ACHN (cell line): Measurements from ENCODE around the gene GID4.
A peak's percentile ranks its signal among the peaks of the same experiment; 100 is the strongest.

ENCODE experiments used
- DNase-seq: peaks from one replicate; pipeline ENCODE4 v3.0.0-alpha.2; 2015
- in situ Hi-C: cut with HindIII; loops from 2 replicates; pipeline ENCODE4 v1.10.0; 2017; ENCODE audit warnings: low sequenced_read_pairs, low pct_ligation_motif_present, low pct_unique_long_range_greater_than_20kb

Gene GID4

DNA sequence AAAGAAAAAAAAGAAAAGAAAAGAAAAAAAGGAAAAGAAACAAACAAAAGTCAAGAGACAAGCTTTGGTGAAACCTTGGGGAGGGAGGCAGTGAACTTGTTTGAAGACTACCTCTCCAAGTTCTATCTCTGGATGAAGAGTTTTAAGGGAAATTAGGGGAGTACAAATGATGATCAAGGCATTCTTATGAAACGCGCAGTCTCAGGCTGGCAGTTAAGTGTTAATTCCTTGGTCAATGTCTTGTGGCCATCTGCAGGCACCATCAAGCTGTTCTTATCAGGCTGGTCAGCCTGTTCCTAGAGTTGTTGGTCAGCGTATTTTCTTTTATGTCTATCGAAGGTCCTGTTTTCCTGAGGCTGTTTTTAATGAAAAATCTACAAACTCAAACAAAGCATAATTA is 40.3 kb downstream of the GID4 start:
- no peak for DNase-seq
- in situ Hi-C loops: no loop called here

GRCh38 chr17:18084256-18084655 is 45.0 kb downstream of the GID4 start:
- DNase-seq: no peak
- in situ Hi-C loops: no loop called here

DNA sequence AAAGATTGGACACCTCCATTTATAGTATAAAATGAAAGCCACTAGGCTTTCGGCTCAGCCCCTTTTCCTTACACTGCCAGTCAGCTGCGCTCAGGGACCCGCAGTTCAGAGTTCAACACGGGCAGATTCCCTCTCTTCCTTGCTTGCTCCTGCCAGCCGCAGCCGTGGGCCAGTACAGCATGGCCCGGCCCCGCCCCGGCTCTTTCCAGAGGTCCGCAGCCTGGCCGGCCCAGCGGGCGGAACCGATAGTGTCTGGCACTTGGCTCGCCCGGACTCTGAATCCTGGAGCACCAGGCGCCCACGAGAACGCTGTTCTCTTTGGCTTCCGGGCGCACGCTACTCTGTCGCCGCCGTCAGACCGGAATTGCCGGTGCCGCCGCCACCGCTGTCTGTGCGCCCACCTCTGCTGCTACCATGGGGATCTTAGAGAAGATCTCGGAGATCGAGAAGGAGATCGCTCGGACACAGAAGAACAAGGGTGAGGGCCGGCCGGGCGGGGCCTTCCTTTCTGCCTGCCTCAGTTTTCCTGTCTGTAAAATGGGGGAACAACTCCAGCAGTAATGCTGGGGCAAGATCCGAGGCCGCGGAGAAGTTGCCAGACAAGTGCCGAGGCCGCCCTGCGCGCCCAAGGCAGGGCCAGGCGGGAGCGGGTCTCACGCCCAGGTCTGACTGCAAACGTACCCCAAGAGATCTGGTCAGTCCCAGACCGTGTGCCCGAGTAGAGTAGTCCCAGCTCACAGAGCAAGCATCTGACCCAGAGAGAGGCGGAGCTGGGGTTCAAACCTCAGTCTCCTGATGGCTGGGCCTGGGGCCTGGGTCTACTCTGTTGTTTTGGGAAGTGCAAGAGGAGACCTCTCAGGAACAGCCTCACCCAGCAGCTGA is 48.6 kb downstream of the GID4 start, which contains the start of gene DRG2:
DRG2 (plus strand) TSS at position 339 of the 882 bp plus-strand sequence; CDS start at position 415, 76 bp downstream.
- peak; percentile 93 for DNase-seq
- in situ Hi-C loops: no loop called here

- no peak for DNase-seq
- in situ Hi-C loops: no loop called here
These were observed 50.4 kb downstream of the GID4 start for GRCh38 chr17:18089613-18090012.

GRCh38 chr17:18093616-18094408 is 54.6 kb downstream of the GID4 start:
- DNase-seq: peak; percentile 55
- in situ Hi-C loops: no loop called here

GRCh38 chr17:18094409-18094807 is 55.2 kb downstream of the GID4 start:
- in situ Hi-C loops: no loop called here
- no peak for DNase-seq

DNA sequence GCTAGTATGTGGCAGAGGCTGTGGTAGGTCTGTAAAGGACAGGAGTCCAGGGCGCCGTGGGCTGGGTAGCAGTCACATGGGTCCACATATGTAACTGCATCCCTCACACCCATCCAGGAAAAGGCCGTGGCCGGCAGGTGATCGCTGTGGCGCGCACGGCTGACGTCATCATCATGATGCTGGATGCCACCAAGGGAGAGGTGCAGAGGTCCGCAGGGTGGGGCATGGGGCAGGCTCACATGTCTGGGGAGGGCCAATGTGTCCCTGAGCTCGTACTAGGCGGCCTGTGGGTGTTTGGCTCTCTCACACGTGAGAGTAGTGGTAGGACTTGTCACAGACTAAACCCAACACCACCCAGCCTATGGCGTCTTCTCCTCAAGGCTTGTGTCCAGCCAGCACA is 60.3 kb downstream of the GID4 start:
- DNase-seq: no peak
- in situ Hi-C loops: no loop called here

DNA sequence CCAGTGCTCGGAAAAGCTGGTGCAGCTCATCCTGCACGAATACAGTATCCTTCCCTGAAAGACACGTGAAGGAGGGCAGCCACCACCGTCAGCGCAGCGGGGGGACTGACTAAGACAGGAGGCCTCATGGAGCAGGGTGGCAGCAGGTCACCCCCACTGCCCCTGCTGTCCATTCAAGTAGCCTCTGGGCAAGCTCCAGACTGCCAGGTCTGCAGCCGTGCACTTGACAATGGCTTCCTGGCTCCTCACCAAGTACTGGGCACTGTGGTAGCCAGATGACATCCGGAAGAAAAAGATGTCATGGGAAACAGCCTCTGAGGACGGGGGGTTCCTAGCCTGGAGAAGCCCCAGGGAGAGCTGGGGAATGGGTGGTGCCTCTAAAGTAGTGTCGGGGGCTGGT is 61.4 kb downstream of the GID4 start:
- in situ Hi-C loops: no loop called here
- DNase-seq: no peak

DNA sequence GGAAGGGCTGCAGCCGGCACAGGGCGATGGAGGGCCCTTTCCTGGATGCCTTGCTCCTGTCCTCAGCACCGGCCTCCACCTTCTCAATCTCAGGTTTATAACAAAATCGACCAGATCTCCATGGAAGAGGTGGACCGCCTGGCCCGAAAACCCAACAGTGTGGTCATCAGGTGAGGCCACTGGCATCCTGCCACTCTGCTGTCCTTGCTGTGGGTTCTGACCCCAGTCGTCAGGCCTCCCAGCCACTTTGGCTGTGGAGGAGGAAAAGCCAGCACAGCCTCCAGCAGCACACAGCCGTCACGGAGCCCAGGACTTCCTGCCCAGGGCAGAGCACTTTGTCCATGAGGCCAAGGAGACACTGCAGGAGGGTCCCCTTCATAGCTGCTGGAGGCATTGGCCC is 62.6 kb downstream of the GID4 start:
- in situ Hi-C loops: no loop called here
- DNase-seq: no peak

DNA sequence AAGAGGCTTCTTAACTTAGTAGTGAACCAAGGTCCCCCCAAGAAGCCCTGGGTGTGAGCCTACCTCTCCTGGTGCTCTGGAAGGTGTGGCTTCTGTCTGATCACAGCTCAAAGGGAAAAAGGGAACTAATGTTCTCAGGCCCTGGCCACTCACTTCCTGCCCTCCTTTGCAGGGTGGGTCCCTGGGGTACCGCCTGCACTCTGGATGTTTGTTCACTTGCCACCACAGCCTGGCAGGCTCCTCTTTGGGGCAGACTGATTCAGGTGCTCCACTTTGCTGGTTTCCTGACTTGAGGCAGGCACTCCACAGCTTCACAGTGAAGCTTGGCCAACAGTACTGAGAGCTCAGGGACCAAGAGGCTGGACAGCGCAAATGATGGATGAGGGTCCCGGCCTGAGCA is 63.4 kb downstream of the GID4 start:
- no peak for DNase-seq
- in situ Hi-C loops: no loop called here

DNA sequence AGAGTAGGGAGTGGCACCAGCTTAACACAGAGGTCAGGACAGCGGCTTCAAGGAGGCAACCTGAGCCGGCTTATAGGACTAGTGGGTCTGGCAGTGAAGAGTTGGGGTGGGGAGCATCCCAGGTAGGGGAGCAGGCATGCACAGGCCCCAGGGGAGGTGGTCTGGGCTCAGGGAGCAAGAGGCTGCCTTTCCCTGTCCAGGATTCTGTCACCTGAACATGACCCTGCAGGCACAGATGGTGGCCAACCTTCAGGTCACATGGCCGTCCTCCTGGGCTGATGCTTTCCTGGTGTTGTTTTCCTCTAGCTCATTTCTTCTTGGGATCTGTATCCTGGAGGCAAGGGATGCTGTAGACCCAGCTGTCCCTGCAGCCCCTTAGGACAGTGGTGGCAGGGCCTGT is 65.8 kb downstream of the GID4 start:
- in situ Hi-C loops: no loop called here
- DNase-seq: no peak

- no peak for DNase-seq
- in situ Hi-C loops: no loop called here
These were observed 66.4 kb downstream of the GID4 start for GRCh38 chr17:18105595-18105994.

DNA sequence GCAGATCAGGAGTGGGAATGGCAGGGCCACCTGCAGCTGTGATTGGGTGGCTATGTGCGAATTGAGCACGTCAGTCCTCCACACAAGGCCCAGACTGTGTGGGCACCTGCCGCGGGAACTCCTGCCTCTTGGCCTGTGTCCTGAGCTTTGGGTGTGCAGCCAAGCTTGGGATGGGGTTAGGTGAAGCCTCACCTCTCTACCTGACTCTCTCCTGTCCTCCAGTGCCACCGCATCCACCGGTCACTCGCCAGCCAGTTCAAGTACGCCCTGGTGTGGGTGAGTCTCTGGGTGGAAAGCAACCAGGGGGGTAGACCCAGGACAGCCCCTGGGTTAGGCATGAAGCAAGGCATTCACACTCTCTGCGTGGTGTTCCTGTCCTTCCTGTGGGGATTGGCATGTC is 67.0 kb downstream of the GID4 start:
- DNase-seq: no peak
- in situ Hi-C loops: no loop called here

DNA sequence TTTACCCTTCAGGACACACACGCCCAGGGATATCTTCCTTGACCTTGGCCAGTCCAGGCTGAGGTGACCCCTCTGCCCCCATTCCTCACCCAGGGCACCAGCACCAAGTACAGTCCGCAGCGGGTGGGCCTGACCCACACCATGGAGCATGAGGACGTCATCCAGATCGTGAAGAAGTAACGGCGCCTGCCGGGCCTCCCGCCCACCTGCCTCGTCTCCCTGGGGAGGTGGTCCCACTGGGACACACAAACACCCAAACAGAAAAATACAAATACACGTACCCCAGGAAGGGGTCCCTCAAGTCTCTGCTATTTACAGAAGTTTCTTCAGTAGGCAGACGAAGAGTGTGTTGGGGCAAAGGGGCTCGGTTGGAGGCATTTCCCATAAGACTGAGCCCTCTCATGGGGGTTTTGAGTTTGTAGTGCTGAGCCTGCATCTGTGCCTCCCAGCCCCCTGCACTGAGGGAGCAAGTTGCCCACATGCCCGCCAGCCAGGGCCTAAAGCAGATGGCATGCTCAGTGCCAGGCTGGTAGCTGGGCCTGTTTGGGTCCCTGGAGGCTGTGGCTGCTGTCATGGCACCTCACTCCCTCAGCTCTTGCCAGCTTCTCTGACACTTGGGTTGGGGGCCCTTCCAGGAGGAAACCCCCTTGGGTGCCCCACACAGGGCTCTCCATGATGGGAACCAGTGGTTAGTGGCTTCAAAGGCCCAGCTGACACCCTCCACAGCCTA is 68.0 kb downstream of the GID4 start:
- in situ Hi-C loops: no loop called here
- DNase-seq: no peak

DNA sequence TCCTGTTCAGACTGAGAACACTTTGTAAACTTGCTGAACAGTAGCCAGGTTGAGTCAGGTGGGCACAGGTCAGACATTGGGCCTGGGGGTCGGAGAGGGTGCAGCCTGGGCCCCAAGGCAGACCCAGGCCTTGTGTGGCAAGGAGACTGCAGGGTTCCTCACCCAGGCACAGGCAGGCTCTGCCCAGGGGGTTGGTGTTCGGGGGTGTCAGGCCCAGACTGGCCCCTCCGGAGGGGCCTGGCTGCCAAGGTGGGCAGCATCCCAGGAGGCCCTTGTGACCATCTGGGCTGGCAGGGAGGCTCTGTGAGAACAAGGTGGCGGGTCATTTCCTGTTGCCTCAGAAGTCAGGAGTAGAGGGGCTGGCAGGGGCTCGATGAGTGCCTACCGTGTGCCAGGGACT is 68.8 kb downstream of the GID4 start:
- DNase-seq: no peak
- in situ Hi-C loops: no loop called here

DNA sequence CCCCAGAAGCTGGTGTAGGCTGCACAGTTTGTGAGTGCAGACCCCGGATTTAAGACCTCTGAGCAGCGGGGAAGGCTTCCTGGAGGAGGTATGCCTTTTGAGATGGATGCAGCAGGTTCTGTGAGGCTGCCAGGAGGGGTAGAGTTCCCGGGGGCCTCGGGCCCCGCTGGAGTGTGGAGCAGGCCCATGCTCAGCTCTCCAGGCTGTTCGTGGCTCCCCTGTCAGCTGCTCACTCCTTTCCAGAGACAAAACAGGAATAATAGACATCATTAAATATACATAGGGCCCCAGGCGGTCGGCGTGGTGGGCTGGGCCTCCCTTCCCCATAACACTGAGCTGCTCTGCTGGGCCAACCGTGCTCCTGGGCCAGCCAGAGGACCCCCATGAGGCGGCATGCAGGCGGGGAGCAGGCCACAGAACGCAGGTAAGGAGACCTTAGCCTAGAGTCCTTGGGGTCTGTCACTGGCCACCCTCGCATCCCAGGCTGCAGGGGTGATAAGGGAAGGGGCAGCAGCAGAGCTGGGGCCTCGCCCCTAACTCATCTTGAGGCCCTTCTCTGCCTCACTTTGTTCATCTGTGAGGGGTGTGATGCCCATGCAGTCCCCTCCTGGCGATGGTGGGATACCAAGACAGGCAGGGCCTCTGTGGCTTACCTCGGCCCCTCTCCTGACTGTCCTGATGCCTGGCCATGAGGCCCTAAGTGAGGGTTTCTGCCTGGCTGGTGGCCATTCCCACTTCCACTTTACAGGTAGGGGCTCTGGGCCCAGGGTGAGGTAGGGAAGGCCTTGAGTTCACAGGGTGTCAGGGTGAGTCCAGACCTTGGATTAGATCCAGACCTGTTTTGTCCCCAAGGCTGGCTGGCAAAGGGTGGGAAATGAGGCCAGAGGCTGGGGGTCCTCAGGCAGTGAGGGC is 69.4 kb downstream of the GID4 start, which contains the start of gene MYO15A:
MYO15A (plus strand) TSS at position 356 of the 912 bp plus-strand sequence. CDS start 10,045 bp downstream, outside the sequence.
- DNase-seq: no peak
- in situ Hi-C loops: no loop called here

GRCh38 chr17:18109935-18110485 is 70.8 kb downstream of the GID4 start:
- DNase-seq: no peak
- in situ Hi-C loops: no loop called here

DNA sequence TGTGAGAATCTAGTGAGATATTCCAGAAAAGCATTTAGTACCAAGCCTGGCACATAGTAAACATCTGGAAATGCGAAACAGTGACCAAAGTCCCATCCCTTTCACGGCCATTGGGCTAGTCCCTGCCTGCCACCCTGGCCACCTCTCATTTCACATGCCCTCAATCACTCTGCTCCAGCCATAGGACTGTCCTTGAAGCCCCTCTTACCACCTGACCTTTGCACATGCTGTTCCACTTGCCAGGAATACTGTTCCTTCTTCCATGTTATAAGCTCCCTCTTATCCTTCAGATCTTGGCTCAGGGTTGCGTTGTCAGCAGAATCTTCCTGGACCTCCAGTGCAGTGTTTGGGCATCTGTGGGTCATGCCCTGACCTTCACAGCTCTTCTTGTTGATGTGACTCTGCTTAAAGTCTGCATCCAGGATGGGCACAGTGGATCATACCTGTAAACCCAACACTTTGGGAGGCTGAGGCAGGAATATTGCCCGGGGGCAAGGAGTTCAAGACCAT is 71.5 kb downstream of the GID4 start:
- no peak for DNase-seq
- in situ Hi-C loops: no loop called here
